IMR-90 (cell line): ENCODE data around the gene ATP6V1F. TPM values are rescaled to one million over a fixed set of nuclear protein-coding genes. Genes with fewer than 3 reads are reported as not detected.

Source experiments
- ATAC-seq: fragments of 200-7000 bp; cut with Tn5 transposase; 2 replicates; pipeline ENCODE4 v1.9.1; 2020; ENCODE audit warnings: low read depth, mild to moderate bottlenecking, moderate library complexity
- BruUV-seq: library from RNA; stranded (reverse); fragments of 400-500 nt; replicated peaks from 2 replicates; lab custom pipeline; 2021; lab: Mats Ljungman, UMichigan
- CTCF ChIA-PET: fragments of 300-600 bp; formaldehyde crosslinking; extraction: SDS; loops from one replicate; lab custom pipeline; 2021; ENCODE audit warnings: antibody characterized with exemption; lab: Yijun Ruan, JAX
- POLR2A ChIA-PET: fragments of 300-600 bp; sonication (Branson Sonifier 250); formaldehyde crosslinking; loops from one replicate; lab custom pipeline; 2022; ENCODE audit warnings: antibody characterized with exemption; ENCODE audit not compliant: unreplicated experiment; lab: Charles Lee
- DNase-seq: peaks from one replicate; pipeline ENCODE4 v3.0.0; 2013
- H2AFZ ChIP-seq: replicated peaks from 2 replicates; pipeline ENCODE3; 2013; ENCODE audit warnings: low read length, mild to moderate bottlenecking; ENCODE audit not compliant: poor library complexity
- H2AK5ac ChIP-seq: 2 replicates; pipeline ENCODE4 v1.6.1; 2013; ENCODE audit warnings: low read depth, low read length, inconsistent platforms
- H2AK9ac ChIP-seq: replicated peaks from 2 replicates; pipeline ENCODE3; 2013; ENCODE audit warnings: mild to moderate bottlenecking, low read depth, low read length, moderate library complexity; ENCODE audit not compliant: poor library complexity
- H2BK120ac ChIP-seq: 2 replicates; pipeline ENCODE4 v1.6.1; 2013; ENCODE audit warnings: low read depth, low read length, inconsistent platforms
- H2BK15ac ChIP-seq: 3 replicates; pipeline ENCODE4 v1.6.1; 2013; ENCODE audit warnings: low read depth, low read length, inconsistent platforms
- H2BK20ac ChIP-seq: 2 replicates; pipeline ENCODE4 v1.6.1; 2013; ENCODE audit warnings: low read depth, mild to moderate bottlenecking, inconsistent platforms, low read length, moderate library complexity
- H2BK5ac ChIP-seq: 2 replicates; pipeline ENCODE4 v1.6.1; 2013; ENCODE audit warnings: mild to moderate bottlenecking, low read depth, low read length, inconsistent platforms; ENCODE audit not compliant: poor library complexity, severe bottlenecking
- H3K14ac ChIP-seq: replicated peaks from 2 replicates; pipeline ENCODE4 v1.6.1; 2013; ENCODE audit warnings: low read depth, low read length, inconsistent platforms
- H3K18ac ChIP-seq: 2 replicates; pipeline ENCODE4 v1.6.1; 2013; ENCODE audit warnings: low read depth, low read length, control low read depth
- H3K23ac ChIP-seq: 2 replicates; pipeline ENCODE4 v1.6.1; 2013; ENCODE audit warnings: low read depth, low read length, inconsistent platforms
- H3K27ac ChIP-seq: 2 replicates; pipeline ENCODE4 v1.5.1; 2013; ENCODE audit warnings: mild to moderate bottlenecking, control low read depth, low read length; ENCODE audit not compliant: insufficient read depth
- H3K27me3 ChIP-seq: 2 replicates; pipeline ENCODE4 v1.6.1; 2013; ENCODE audit warnings: low read length; ENCODE audit not compliant: control insufficient read depth, insufficient read depth
- H3K36me3 ChIP-seq: 2 replicates; pipeline ENCODE4 v1.6.1; 2013; ENCODE audit warnings: low read length, mixed read lengths; ENCODE audit not compliant: control insufficient read depth, insufficient read depth
- H3K4ac ChIP-seq: 2 replicates; pipeline ENCODE4 v1.6.1; 2013; ENCODE audit warnings: low read depth, low read length, inconsistent platforms
- H3K4me1 ChIP-seq: 2 replicates; pipeline ENCODE4 v1.6.1; 2013; ENCODE audit warnings: low read length, mixed read lengths; ENCODE audit not compliant: control insufficient read depth, insufficient read depth
- H3K4me2 ChIP-seq: 2 replicates; pipeline ENCODE4 v1.6.1; 2013; ENCODE audit warnings: low read depth, mild to moderate bottlenecking, control low read depth, low read length, moderate library complexity
- H3K4me3 ChIP-seq: 2 replicates; pipeline ENCODE4 v1.5.1; 2013; ENCODE audit warnings: low read depth, mild to moderate bottlenecking, control low read depth, low read length, moderate library complexity; ENCODE audit not compliant: insufficient read depth
- H3K56ac ChIP-seq: 2 replicates; pipeline ENCODE4 v1.6.1; 2013; ENCODE audit warnings: low read length, inconsistent platforms; ENCODE audit not compliant: insufficient read depth; ENCODE audit errors: extremely low read depth
- H3K79me1 ChIP-seq, 2 experiments: 2 replicates each; pipeline ENCODE4 v1.6.1; 2013; ENCODE audit warnings: low read length in 2 of 2, inconsistent platforms in 1 of 2, low read depth in 1 of 2
- H3K9ac ChIP-seq: 2 replicates; pipeline ENCODE4 v1.6.1; 2013; ENCODE audit warnings: low read depth, low read length, control low read depth
- H3K9me1 ChIP-seq: 2 replicates; pipeline ENCODE4 v1.6.1; 2013; ENCODE audit warnings: low read length, inconsistent platforms; ENCODE audit not compliant: insufficient read depth
- H3K9me3 ChIP-seq: 2 replicates; pipeline ENCODE4 v1.6.1; 2013; ENCODE audit warnings: low read length; ENCODE audit not compliant: control insufficient read depth, insufficient read depth
- H4K20me1 ChIP-seq: 2 replicates; pipeline ENCODE4 v1.6.1; 2013; ENCODE audit warnings: low read length, inconsistent platforms; ENCODE audit not compliant: insufficient read depth
- H4K5ac ChIP-seq: 2 replicates; pipeline ENCODE4 v1.6.1; 2013; ENCODE audit warnings: mild to moderate bottlenecking, low read depth, low read length, control low read depth
- H4K8ac ChIP-seq, 2 experiments: 2 replicates each; pipeline ENCODE4 v1.6.1; 2013; ENCODE audit warnings: low read depth in 2 of 2, low read length in 2 of 2, control low read depth in 1 of 2, inconsistent platforms in 1 of 2
- H4K91ac ChIP-seq: 2 replicates; pipeline ENCODE4 v1.6.1; 2013; ENCODE audit warnings: low read depth, low read length, inconsistent platforms; ENCODE audit not compliant: insufficient read depth
- BHLHE40 ChIP-seq: fragments of 150-350 bp; IDR thresholded peaks from 2 replicates; pipeline ENCODE4 v1.6.1; 2016; ENCODE audit warnings: mild to moderate bottlenecking, low read depth, low read length
- CEBPB ChIP-seq: IDR thresholded peaks from 2 replicates; pipeline ENCODE4 v1.6.1; 2012; ENCODE audit warnings: low read depth, low read length, improper control_type of control experiment
- CHD1 ChIP-seq: IDR thresholded peaks from 2 replicates; pipeline ENCODE4 v1.6.1; 2012; ENCODE audit warnings: low read depth, low read length, improper control_type of control experiment
- CTCF ChIP-seq: conservative IDR thresholded peaks from 2 replicates; pipeline ENCODE4 v1.5.1; 2012; ENCODE audit warnings: mild to moderate bottlenecking, low read depth, low read length, improper control_type of control experiment
- ELK1 ChIP-seq: fragments of 150-350 bp; IDR thresholded peaks from 2 replicates; pipeline ENCODE4 v1.6.1; 2016; ENCODE audit warnings: low read depth, mild to moderate bottlenecking, low read length, moderate library complexity, borderline replicate concordance
- FOS ChIP-seq: fragments of 150-350 bp; IDR thresholded peaks from 2 replicates; pipeline ENCODE4 v1.6.1; 2016; ENCODE audit warnings: low read depth, low read length
- MAFK ChIP-seq: IDR thresholded peaks from 2 replicates; pipeline ENCODE4 v1.6.1; 2012; ENCODE audit warnings: low read depth, low read length, improper control_type of control experiment
- MAZ ChIP-seq: IDR thresholded peaks from 2 replicates; pipeline ENCODE4 v1.6.1; 2012; ENCODE audit warnings: low read depth, mild to moderate bottlenecking, low read length, improper control_type of control experiment, moderate library complexity, borderline replicate concordance
- MXI1 ChIP-seq: IDR thresholded peaks from 2 replicates; pipeline ENCODE4 v1.6.1; 2012; ENCODE audit warnings: low read depth, mild to moderate bottlenecking, low read length, moderate library complexity, borderline replicate concordance
- NFE2L2 ChIP-seq: fragments of 150-350 bp; IDR thresholded peaks from 2 replicates; pipeline ENCODE4 v1.6.1; 2016; ENCODE audit warnings: low read depth, mild to moderate bottlenecking, low read length
- POLR2A ChIP-seq: IDR thresholded peaks from 2 replicates; pipeline ENCODE4 v1.6.1; 2012; ENCODE audit warnings: mild to moderate bottlenecking, low read depth, low read length
- RAD21 ChIP-seq: IDR thresholded peaks from 2 replicates; pipeline ENCODE4 v1.6.1; 2012; ENCODE audit warnings: low read length, improper control_type of control experiment
- RCOR1 ChIP-seq: IDR thresholded peaks from 2 replicates; pipeline ENCODE4 v1.6.1; 2012; ENCODE audit warnings: mild to moderate bottlenecking, low read length, improper control_type of control experiment; ENCODE audit not compliant: insufficient replicate concordance
- RFX5 ChIP-seq: IDR thresholded peaks from 2 replicates; pipeline ENCODE4 v1.8.0; 2012; ENCODE audit warnings: low read depth, mild to moderate bottlenecking, low read length, moderate library complexity
- SMC3 ChIP-seq: fragments of 150-350 bp; IDR thresholded peaks from 2 replicates; pipeline ENCODE4 v1.6.1; 2016; ENCODE audit warnings: low read depth, mild to moderate bottlenecking, antibody characterized with exemption, low read length, moderate library complexity
- USF2 ChIP-seq: fragments of 150-350 bp; IDR thresholded peaks from 2 replicates; pipeline ENCODE4 v1.6.1; 2017; ENCODE audit warnings: mild to moderate bottlenecking, antibody characterized with exemption, low read length, low read depth
- WGBS, 2 experiments: methylation state at CpG; one replicate each; pipeline versions ENCODE4 v1.1.5 to v1.1.7; 2013; ENCODE audit warnings: missing lambda C conversion rate in 2 of 2; ENCODE audit not compliant: insufficient read length in 1 of 2; ENCODE audit errors: extremely low coverage in 2 of 2; 5-methylcytosine and 5-hydroxymethylcytosine counted together
- dilution Hi-C: fragments of 300-500 bp; cut with HindIII; formaldehyde crosslinking; loops from one replicate; pipeline ENCODE4 v1.14.3; 2018; ENCODE audit warnings: low sequenced_read_pairs; ENCODE audit not compliant: unreplicated experiment
- in situ Hi-C: fragments of 300-500 bp; cut with MboI; formaldehyde crosslinking; loops from 3 replicates; pipeline ENCODE4 v1.14.3; 2019; ENCODE audit warnings: low sequenced_read_pairs, inconsistent platforms, mixed read lengths
- intact Hi-C: fragments of 100-400 bp; cut with micrococcal nuclease; formaldehyde crosslinking; loops from 2 replicates; pipeline ENCODE4 v1.10.0; 2022
- polyA plus RNA-seq, 3 experiments: library from polyadenylated mRNA; depleted of rRNA; stranded (reverse); fragments of >200 nt; gene quantifications; 2 replicates each; pipeline ENCODE4 v1.2.3, GENCODE V29; 2012; ENCODE audit warnings: low replicate concordance in 1 of 3
- total RNA-seq: library from RNA; depleted of rRNA; stranded (reverse); fragments of >200 nt; gene quantifications from 2 replicates; pipeline ENCODE4 v1.2.3, GENCODE V29; 2012

Gene ATP6V1F
- total and polyA plus RNA-seq, 2 of the 4 experiments (the other 2 are of a cell fraction): 104 to 321 TPM

GRCh38 chr7:128853799-128854198 is 8.9 kb upstream of the ATP6V1F start:
- in situ Hi-C loops (no loop called here), intact Hi-C loops (no loop called here), dilution Hi-C loops (no loop called here)
- Histone ChIP-seq H3K79me1 (peaks cover 26 to 42% of the 10 kb centered on the region in 2 experiments), H3K9ac (no peak overlapping the region), H2AK9ac (no peak overlapping the region), H3K9me3 (no peaks in the 10 kb centered on the region), H3K56ac (no peak overlapping the region), H2BK15ac (no peak overlapping the region), H2BK20ac (no peak overlapping the region), H3K4me3 (no peak overlapping the region), H2AK5ac (no peak overlapping the region), H3K36me3 (peaks cover 84% of the 10 kb centered on the region), H3K4me1 (no peaks in the 10 kb centered on the region), H3K9me1 (no peaks in the 10 kb centered on the region), H4K5ac (no peak overlapping the region), H3K18ac (no peak overlapping the region), H3K23ac (no peak overlapping the region), H2AFZ (no peak overlapping the region), H4K20me1 (peaks cover 47% of the 10 kb centered on the region), H3K4me2 (no peak overlapping the region), H2BK120ac (no peak overlapping the region), H4K8ac (no peak overlapping the region), H3K14ac (no peak overlapping the region), H3K4ac (no peak overlapping the region), H4K91ac (no peak overlapping the region), H2BK5ac (no peak overlapping the region), H3K27me3 (no peaks in the 10 kb centered on the region), H3K27ac (no peak overlapping the region)
- 94% methylated on average over 18 of the region's 23 CpGs; no CpG with 5 or more reads in 1 of the 2 experiments for WGBS, 2 experiments
- TF ChIP-seq RAD21 (no peak), ELK1 (no peak), FOS (no peak), BHLHE40 (no peak), CHD1 (no peak), RCOR1 (no peak), RFX5 (no peak), CEBPB (no peak), MAZ (no peak), SMC3 (no peak), MXI1 (no peak), MAFK (no peak), NFE2L2 (no peak), CTCF (no peak), POLR2A (no peak), USF2 (no peak)
- TSS peak; percentile 37 for BruUV-seq
- no peak for ATAC-seq
- no peak for DNase-seq
- ChIA-PET POLR2A (no interaction called here), CTCF (no interaction called here)
